ENCODE measurements around the gene POU3F1. TPM values are rescaled to one million over a fixed set of nuclear protein-coding genes. Genes with fewer than 3 reads are reported as not detected.

The POU3F1 gene
- total RNA-seq = not detected

DNA sequence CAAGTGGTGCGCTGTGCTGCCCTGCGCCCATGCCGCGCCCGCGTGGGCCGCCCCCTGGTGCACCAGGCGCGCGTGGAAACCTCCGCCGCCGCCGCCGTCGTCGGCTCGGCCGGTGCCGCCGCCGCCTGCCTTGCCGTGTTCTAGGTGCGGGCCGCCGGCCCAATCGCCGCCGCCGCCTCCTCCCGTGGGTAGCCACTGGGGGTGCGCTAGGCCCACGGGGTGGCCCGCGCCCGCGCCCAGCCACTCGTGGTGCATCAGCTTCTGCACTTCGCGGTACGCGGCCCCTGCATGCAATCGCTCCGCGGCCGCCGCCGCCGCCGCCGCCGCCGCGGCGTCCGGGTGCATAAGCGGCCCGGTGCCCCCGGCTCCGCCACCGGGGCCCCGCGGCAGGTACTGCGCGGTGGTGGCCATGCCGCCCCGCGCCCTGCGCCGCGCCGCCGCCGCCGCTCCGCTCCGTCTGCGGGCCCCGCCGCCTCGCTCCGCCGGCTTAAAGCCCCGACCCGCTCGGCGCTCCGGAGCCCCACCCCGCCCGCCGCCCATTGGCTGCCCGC is at the start of gene POU3F1:
POU3F1 (minus strand) TSS at position 461 of the 551 bp plus-strand sequence; CDS start at position 411, 50 bp downstream.
- Mint-ChIP-seq H3K27me3 (ENCODE audit: low read depth) (peaks cover 53% of the 10 kb centered on the region), H3K9me3 (ENCODE audit: insufficient read depth) (no peaks in the 10 kb centered on the region), H3K36me3 (ENCODE audit: low read depth) (no peaks in the 10 kb centered on the region), H3K27ac (no peak within 1 kb of the TSS), H3K4me1 (ENCODE audit: low read depth) (peaks cover 10% of the 10 kb centered on the region), H3K4me3 (peak within 1 kb of the TSS; percentile 70)
- CTCF ChIA-PET = interaction anchor here (0.9 kb wide), 1 partner anchor 28 kb away, joined by 3 read pairs; no protein-coding TSS in a partner anchor
- POLR2A ChIA-PET = no interaction called here
- DNase-seq = no peak
- ATAC-seq = peak; percentile 24

DNA sequence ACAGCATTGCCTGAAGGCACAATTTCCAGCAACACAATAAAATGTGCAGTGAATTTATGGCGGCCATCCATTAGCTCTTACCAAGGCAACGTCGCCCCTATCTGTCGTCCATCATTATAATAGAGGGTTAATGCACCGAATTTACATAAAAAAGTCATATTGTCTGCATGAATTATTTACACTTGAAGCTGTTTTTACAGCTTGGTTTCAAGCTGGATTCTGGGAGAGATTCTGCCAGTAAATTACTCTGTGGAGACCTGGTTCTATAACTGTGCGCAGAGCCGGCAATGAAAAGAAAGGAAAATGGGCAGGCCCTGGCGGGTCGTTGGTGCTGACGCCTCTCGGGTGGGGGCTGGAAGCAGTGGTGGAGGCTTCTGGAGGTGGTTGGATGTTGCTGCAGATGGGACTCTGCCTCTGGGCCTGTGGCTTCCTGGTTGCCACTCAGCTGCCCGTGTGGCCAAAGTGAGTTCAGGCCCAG is 48.9 kb upstream of the POU3F1 start:
- no peaks in the 10 kb centered on the region for H3K4me1 Mint-ChIP-seq (ENCODE audit: low read depth)
- H3K4me3 Mint-ChIP-seq = no peak overlapping the region
- H3K9me3 Mint-ChIP-seq (ENCODE audit: insufficient read depth) = no peaks in the 10 kb centered on the region
- no peak for ATAC-seq
- DNase-seq = no peak
- H3K27me3 Mint-ChIP-seq (ENCODE audit: low read depth) = peaks cover 23% of the 10 kb centered on the region
- H3K27ac Mint-ChIP-seq = no peak overlapping the region
- ChIA-PET CTCF (no interaction called here), POLR2A (no interaction called here)
- no peaks in the 10 kb centered on the region for H3K36me3 Mint-ChIP-seq (ENCODE audit: low read depth)

DNA sequence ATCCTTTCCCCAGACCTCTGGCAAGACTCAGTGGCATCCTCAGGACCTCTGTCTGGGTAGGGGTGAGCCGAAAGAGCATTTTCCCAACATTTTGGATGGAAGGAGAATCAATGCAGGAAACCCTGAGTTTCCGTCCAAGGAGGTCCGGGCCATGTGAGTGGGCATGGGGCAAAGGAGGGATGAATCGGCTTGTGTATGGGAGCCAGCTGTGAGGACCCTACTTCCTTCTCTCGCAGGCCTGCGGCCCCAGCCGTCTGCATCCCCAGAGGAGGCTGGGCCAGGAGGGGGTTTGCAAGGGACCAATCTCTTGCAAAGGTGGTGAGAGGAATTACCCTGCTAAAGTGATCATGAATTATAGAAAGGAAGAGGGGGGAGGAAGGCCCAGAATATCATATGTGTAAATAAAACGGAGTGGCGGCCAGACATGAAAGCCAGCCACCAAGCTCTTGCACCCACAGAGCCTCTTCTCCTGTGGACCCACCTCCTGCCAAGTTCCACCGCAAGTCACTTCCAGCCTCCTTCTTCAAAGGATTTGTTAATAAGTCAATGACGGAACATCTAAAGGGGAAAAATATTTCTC is 48.2 kb upstream of the POU3F1 start:
- no peaks in the 10 kb centered on the region for H3K4me1 Mint-ChIP-seq (ENCODE audit: low read depth)
- H3K27me3 Mint-ChIP-seq (ENCODE audit: low read depth) = peaks cover 26% of the 10 kb centered on the region
- H3K4me3 Mint-ChIP-seq = no peak overlapping the region
- ChIA-PET POLR2A (no interaction called here), CTCF (no interaction called here)
- no peaks in the 10 kb centered on the region for H3K36me3 Mint-ChIP-seq (ENCODE audit: low read depth)
- no peak for ATAC-seq
- no peak for DNase-seq
- H3K27ac Mint-ChIP-seq = no peak overlapping the region
- no peaks in the 10 kb centered on the region for H3K9me3 Mint-ChIP-seq (ENCODE audit: insufficient read depth)

DNA sequence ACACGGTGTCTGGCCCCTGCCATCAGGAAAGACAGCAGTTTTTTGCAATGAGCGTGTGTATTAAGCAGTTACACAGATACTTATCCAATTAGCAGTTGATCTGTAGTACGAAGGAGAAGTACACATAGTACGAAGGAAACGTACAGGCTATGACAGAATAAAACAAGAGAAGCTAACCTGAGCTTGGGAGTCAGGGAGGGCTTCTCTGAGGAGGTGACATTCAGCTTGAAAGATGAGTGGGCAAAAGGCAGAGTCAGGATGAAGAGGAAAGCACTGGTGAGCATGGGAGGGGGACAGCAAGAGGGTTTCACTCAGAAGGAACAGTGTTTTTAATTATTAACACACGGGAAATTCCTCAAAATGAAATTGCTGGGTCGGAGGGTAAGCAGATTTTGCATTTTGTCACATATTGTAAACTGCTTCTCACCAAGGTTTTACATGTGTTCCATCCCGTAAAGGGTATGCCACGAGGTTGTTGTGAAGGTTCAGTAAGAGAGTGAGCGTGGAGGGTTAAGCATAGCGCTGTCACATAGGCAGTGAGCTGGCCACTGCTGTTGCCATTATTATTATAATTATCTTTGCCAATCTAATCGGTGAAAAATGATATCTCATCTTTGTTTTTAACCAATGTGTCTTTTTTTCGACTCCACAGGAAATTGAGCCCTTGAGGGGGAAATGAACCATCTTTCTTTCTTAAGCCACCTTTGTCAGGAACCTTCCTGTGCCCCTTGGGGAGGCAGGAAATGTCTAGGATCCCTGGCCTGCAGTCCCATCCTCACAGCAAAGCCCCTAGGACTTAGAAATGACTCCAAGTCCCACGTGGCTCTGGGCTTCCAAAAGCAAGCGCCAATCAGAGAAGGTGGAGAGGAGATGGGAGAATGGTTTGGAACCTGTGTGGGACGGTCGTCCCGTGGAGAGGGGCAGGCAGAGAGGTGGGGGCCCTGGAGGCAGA is 47.3 kb upstream of the POU3F1 start:
- POLR2A ChIA-PET = no interaction called here
- Mint-ChIP-seq H3K9me3 (ENCODE audit: insufficient read depth) (no peaks in the 10 kb centered on the region), H3K4me1 (ENCODE audit: low read depth) (no peaks in the 10 kb centered on the region), H3K27ac (no peak overlapping the region), H3K36me3 (ENCODE audit: low read depth) (no peaks in the 10 kb centered on the region), H3K4me3 (no peak overlapping the region), H3K27me3 (ENCODE audit: low read depth) (peaks cover 26% of the 10 kb centered on the region)
- CTCF ChIA-PET = no interaction called here
- ATAC-seq (no peak), DNase-seq (no peak)

DNA sequence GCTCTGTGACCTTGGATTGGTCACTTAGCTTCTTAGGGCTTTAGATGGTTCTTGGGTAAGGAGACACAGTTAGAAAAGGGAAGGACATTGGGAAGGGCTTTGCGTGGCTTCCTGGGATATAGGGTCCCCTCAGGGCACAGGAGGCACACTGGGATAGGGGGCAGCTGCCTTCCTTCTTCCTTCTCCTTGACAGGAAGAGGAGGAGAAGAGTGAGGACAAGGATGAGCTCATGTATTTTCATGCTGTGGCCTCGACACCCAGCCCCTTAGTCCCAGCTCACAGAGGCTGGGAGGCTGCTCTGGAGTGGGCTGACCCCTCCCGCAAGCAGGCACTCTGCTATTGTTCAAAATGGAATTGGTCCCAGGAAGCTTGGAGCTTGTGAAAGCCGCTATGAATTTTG is 45.7 kb upstream of the POU3F1 start:
- no peak overlapping the region for H3K4me3 Mint-ChIP-seq
- peaks cover 24% of the 10 kb centered on the region for H3K27me3 Mint-ChIP-seq (ENCODE audit: low read depth)
- DNase-seq (no peak), ATAC-seq (no peak)
- no peak overlapping the region for H3K27ac Mint-ChIP-seq
- no peaks in the 10 kb centered on the region for H3K9me3 Mint-ChIP-seq (ENCODE audit: insufficient read depth)
- H3K36me3 Mint-ChIP-seq (ENCODE audit: low read depth) = no peaks in the 10 kb centered on the region
- H3K4me1 Mint-ChIP-seq (ENCODE audit: low read depth) = no peaks in the 10 kb centered on the region
- CTCF ChIA-PET = no interaction called here
- POLR2A ChIA-PET = interaction anchor here (1.0 kb wide), 1 partner anchor 9 kb away, joined by 4 read pairs; no protein-coding TSS in a partner anchor

DNA sequence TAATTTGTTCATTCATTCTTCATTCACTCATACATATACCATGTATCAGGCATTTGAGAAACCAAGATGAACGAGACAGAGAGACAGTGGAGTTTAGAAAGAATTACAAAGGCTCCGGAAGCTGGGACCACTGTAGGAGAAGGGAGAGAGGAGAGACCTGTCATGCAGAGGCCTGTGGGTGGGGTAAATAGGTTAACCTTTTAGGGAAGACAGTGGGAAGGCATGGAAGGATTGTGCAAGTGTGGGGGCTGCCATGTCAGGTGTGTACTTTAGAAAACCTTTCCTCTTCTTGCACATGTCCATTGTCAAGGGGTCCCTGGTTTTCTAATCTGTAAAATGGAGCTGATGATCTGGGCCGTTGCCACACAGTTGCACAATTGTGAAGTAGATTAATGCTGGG is 44.2 kb upstream of the POU3F1 start:
- Mint-ChIP-seq H3K36me3 (ENCODE audit: low read depth) (no peaks in the 10 kb centered on the region), H3K9me3 (ENCODE audit: insufficient read depth) (no peaks in the 10 kb centered on the region), H3K27ac (no peak overlapping the region), H3K4me3 (no peak overlapping the region), H3K4me1 (ENCODE audit: low read depth) (no peaks in the 10 kb centered on the region), H3K27me3 (ENCODE audit: low read depth) (peaks cover 24% of the 10 kb centered on the region)
- ATAC-seq (no peak), DNase-seq (no peak)
- ChIA-PET POLR2A (interaction anchor here (1.2 kb wide), 1 partner anchor 9 kb away, joined by 3 read pairs; no protein-coding TSS in a partner anchor), CTCF (no interaction called here)

DNA sequence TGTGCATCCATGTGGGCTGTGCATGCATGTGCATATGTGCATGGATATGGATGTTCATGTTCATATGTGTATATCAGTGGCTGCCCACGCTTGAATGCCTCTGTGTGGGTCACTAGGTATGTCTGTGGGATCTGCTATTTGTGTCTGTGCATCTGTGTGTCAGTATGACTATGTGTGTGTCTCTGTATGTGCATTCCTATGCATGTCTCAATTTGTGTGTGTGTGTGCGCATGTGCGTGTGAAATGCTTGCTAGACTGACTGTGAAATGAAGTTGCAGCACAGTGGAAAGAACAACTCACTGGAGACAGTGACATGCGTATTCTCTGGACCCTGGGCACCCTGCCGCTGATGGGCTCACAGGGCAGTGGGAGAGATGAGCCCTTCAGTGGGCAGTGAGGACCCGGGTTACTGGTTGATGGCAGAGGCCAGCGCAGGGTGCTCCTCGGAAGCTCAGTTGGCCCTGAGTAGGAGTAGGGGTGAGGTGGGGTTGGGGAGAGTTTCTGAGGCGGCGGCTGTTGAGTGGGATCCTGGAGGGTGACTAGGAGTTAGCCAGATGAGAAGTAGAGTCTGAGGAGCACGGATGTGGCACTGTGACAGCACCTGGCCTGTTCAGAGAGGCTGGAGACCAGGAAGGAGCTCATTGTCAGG is 43.2 kb upstream of the POU3F1 start:
- no peaks in the 10 kb centered on the region for H3K36me3 Mint-ChIP-seq (ENCODE audit: low read depth)
- DNase-seq (no peak), ATAC-seq (no peak)
- H3K27ac Mint-ChIP-seq = no peak overlapping the region
- H3K27me3 Mint-ChIP-seq (ENCODE audit: low read depth) = peaks cover 24% of the 10 kb centered on the region
- ChIA-PET POLR2A (no interaction called here), CTCF (no interaction called here)
- no peak overlapping the region for H3K4me3 Mint-ChIP-seq
- H3K4me1 Mint-ChIP-seq (ENCODE audit: low read depth) = no peaks in the 10 kb centered on the region
- H3K9me3 Mint-ChIP-seq (ENCODE audit: insufficient read depth) = no peaks in the 10 kb centered on the region

DNA sequence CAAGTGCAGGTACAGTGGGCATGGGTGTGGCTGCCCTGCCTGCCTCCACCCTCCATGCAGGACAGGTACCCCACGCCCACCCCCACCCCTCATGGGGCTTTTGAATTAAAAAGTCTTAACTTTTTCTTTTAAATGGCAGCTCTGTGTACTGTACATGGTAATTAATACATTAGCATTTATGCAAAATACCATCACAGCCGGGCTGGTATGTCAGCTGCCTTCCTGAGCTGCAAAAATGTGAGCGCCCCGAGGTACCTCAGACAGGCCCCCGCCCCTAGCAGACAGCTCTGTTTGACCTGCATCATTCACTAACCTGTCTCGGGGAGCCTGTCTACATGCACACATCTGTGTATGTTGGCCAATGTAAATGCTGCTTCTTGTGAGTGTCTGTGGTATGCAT is 42.2 kb upstream of the POU3F1 start:
- CTCF ChIA-PET = no interaction called here

DNA sequence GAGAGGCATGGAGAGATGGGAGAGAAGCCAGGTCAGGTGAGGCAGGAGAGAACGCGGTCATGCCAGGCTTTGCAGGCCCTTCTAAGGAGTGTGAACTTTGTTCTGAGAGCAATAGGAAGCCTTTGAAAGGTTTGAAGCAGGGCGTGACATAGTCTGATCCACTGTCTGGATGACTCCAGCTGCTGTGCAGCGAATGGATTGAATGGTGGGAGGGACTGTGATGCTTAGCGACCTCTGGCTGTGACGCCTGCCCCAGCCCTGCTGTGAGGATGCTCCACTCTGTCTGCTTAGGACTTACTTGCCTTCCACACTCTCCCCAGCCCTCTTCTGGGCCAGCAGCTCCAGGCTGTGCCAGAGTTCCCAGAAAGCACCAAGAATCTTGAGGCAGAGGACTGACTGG is 41.8 kb upstream of the POU3F1 start:
- Mint-ChIP-seq H3K4me3 (no peak overlapping the region), H3K27me3 (ENCODE audit: low read depth) (peaks cover 17% of the 10 kb centered on the region), H3K4me1 (ENCODE audit: low read depth) (no peaks in the 10 kb centered on the region), H3K27ac (no peak overlapping the region), H3K36me3 (ENCODE audit: low read depth) (no peaks in the 10 kb centered on the region), H3K9me3 (ENCODE audit: insufficient read depth) (no peaks in the 10 kb centered on the region)
- POLR2A ChIA-PET = no interaction called here
- DNase-seq (no peak), ATAC-seq (no peak)
- CTCF ChIA-PET = no interaction called here

More for the DNA sequence above, 42.2 kb upstream of the POU3F1 start:
- no peak for DNase-seq
- H3K36me3 Mint-ChIP-seq (ENCODE audit: low read depth) = no peaks in the 10 kb centered on the region
- H3K4me1 Mint-ChIP-seq (ENCODE audit: low read depth) = no peaks in the 10 kb centered on the region
- H3K9me3 Mint-ChIP-seq (ENCODE audit: insufficient read depth) = no peaks in the 10 kb centered on the region
- no peak for ATAC-seq
- H3K27ac Mint-ChIP-seq = no peak overlapping the region
- peaks cover 20% of the 10 kb centered on the region for H3K27me3 Mint-ChIP-seq (ENCODE audit: low read depth)
- H3K4me3 Mint-ChIP-seq = no peak overlapping the region
- POLR2A ChIA-PET = no interaction called here

DNA sequence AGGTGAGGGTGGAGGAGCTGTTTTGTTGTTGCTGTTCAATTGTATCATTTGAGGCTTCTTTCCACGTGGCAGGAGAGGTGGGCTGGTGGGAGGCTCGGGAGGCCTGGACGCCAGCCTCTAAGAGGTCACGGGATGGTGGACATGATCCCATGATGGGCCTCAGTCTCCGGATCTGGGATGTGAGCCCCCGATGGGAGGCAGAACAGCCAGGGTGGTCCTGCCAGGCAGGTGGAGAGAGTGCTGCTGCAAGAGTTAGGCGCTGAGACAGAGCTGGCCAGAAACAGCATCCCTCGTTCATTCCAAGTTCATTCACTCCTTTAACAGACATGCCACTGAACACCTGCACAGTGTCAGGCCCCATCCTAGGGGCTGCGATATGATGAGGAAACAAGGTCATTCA is 41.1 kb upstream of the POU3F1 start:
- CTCF ChIA-PET = no interaction called here

DNA sequence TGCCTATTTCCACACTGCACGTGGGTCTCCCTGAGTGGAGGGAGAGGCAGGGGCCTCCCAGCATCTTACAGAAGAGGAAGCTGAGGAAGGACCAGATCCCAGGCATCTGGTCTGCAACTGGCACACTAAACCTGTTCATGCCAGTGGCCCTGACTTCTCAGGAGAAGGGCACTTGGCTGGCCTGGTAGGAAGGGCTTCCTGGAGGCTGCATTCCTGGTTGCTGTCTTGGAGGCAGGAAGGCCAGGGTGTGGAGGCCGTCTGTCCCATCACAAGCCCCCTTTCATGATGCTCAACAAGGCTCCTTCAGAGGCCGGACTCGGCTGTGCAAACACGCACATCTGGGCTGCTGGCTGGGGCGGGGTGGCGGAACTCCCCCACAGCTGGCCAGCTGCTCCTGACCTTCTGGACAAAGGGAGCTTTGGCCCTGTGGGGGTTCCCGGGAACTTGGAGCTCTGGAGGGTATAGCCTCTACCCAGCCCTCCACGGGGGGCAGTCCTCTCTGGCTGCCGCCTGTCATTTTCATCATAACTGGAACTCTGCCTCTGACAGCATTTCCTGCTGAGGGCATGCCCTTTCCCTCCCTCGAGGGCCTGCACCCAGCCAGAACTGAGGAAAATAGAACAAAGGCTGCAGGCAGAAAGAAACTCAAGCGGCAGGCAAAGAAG is 39.2 kb upstream of the POU3F1 start:
- Mint-ChIP-seq H3K4me1 (ENCODE audit: low read depth) (no peaks in the 10 kb centered on the region), H3K9me3 (ENCODE audit: insufficient read depth) (no peaks in the 10 kb centered on the region), H3K27me3 (ENCODE audit: low read depth) (peaks cover 5% of the 10 kb centered on the region), H3K4me3 (no peak overlapping the region), H3K36me3 (ENCODE audit: low read depth) (no peaks in the 10 kb centered on the region), H3K27ac (no peak overlapping the region)
- DNase-seq (no peak), ATAC-seq (no peak)
- POLR2A ChIA-PET = no interaction called here
- CTCF ChIA-PET = no interaction called here

More for the DNA sequence above, 41.1 kb upstream of the POU3F1 start:
- Mint-ChIP-seq H3K4me3 (no peak overlapping the region), H3K36me3 (ENCODE audit: low read depth) (no peaks in the 10 kb centered on the region), H3K9me3 (ENCODE audit: insufficient read depth) (no peaks in the 10 kb centered on the region), H3K27me3 (ENCODE audit: low read depth) (peaks cover 12% of the 10 kb centered on the region), H3K27ac (no peak overlapping the region), H3K4me1 (ENCODE audit: low read depth) (no peaks in the 10 kb centered on the region)
- no peak for ATAC-seq
- POLR2A ChIA-PET = no interaction called here
- no peak for DNase-seq
